NCI-H2081 treated with DMSO at 0.1 percent for 48 hours (cell line): ENCODE data around the gene FHAD1.

Experiments
- DNase-seq: peaks from one replicate; lab custom pipeline; 2025; lab: John Stamatoyannopoulos, UW

FHAD1 gene

DNA sequence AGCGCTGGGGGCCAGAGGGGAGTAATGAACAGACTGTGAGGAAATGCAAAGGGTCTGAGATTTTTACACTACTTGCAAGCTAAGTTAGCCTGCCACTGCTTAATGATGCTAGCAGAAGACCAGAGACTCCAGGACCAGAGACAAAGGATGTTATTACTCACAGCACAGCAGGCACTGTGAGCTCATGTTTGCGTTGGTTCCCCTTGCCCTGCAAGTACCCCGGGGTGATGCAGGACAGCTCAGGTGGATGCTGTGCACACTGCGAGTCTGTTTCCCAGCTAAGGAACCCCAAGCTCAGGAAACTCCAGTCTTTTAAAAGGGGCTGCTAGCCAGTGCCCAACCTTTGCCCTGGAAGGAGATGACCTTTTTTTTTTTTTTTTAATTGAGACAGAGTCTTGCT is 1.2 kb downstream of the FHAD1 start:
- DNase-seq = no peak

DNA sequence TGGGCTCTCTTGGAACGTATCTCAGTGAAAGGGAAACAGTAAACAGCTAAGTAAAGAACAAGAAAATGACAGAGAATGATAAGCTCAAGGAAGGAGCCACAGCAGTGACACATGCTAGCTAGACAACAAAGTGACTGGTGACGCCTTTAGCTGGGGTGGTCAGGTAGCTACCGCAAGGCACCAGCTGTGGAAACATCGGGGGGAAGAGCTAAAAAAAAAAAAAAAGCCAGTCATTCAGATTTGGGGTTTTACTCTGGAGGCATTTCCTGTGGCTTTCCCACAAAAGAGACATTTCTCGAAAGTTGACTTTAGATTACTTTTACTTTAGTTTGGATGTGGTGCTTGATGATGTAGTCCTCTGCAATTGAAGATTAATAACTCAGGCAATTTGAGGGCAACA is 2.1 kb downstream of the FHAD1 start:
- no peak for DNase-seq

DNA sequence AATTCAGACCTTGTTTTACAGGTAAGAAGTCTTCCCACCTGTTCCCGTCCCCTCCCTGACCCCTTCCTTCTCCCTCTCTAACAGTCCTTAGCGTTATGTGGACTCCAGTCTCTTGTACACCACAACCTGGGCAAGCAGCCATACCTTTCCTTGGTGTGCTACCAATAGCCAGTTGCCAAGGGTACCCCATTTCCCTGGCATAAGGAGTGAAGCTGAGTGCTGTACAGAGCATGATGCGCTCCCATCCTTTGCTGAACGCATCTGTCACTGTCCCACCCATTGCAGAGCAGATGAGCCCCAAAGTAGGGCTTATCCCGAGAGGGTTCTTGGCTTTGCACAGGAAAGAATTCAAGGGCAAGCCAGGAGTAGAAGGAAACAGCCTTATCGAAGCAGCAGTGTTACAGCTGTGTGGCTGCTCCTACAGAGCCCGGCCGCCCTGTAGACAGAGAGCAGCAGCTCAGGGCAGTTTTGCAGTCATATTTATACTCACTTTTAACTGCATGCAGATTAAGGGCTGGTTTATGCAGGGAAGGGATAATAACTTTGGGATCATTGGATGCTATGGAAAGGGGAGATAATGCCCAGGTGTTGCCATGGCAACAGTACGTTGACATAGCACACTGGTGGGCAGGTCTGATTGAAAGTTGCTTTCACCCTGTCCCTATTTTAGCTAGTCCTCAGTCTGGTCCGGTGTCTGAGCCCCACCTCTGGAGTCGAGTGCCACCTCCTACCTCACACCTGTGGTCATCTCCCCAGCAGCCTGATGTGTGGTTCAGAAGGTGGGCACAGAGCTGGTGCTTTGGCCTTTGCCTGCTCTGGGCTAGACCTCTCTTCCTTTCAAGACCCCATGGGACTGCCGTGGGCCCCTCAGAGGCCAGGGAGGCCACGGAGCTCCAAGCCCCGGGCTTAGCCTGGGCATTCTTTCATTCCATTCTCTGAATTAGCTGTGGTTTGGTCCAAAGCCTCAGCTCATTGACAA is 5.1 kb downstream of the FHAD1 start:
- no peak for DNase-seq

DNA sequence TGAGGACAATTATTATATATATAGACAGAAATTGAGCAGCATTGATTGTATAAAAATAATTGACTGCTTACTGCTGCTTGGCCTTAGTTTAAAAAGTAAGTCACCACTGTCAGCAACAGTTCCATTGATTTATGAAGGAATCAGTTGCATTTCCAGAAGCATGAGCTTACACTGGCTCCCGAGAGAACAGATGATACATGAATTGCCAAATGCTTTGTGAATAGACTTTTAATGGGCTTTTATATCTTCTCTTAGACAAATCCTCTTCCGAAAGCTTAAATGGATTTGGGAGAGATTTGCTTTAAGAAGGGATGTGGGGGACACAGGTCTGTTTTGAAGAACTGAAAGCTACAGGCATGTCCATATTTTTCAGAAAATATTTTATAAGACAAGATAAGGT is 7.5 kb downstream of the FHAD1 start:
- DNase-seq = no peak

DNA sequence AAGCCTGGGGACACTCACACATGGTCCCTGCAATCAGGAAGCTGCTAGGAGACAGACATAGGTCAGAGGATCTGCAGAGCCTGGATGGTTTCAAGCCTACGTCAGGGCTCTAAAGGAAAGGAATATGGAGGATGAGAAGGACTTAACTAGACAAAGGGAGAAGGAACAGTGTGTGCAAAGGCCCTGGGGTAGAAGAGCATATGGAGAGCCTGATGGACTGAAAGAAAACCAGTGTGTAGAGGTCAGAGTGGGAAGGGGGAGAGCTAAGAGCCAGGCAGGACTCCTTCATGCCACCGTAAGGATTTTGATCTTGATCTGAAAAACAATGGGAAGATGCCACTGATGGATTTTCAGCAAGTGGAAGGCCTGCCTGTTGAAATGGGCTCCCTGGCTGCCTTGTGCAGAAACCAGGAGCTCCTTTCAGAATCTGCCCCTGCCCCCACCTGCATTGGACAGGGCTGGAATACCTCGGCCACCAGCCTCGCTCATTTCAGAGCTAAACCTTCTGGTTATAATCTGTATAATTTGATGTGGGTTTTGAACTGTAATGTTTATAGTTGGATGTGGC is 8.6 kb downstream of the FHAD1 start:
- no peak for DNase-seq

DNA sequence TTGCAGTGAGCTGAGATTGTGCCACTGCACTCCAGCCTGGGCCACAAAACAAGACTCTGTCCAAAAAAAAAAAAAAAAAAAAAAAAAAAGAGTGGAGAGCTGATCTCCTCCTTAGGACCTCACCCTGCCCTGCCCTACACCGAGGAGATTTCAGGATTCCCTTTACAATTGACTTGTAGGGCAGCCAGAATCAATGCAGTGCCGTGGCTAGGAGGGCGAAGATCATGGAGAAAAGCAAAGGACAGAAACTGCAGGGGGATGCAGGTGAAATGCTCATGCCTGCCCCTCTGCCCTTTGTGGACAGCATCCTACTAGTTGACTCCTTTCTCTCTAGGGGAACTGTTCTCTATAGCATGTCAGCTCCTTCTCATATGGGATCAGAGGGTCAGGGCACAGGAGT is 9.6 kb downstream of the FHAD1 start:
- DNase-seq = no peak

DNA sequence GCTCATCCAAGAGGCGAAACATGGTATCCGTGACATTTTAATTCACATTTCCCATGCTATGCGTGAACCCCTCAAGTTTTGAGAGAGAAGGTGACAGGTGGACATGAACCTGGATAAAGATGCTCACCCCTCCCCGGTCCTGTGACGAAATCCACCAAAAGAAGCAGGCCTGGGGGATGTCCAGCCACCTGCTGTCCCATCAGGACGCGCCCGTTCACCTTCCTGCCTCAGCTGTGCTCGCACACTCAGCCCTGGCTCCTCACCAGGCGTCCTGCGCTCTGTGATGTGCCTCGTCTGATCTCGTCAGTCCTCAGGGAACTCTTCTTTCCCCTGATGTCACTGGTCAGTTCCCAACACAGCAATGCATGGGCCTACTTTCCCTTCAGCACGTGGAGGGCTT is 10.3 kb downstream of the FHAD1 start:
- no peak for DNase-seq

DNA sequence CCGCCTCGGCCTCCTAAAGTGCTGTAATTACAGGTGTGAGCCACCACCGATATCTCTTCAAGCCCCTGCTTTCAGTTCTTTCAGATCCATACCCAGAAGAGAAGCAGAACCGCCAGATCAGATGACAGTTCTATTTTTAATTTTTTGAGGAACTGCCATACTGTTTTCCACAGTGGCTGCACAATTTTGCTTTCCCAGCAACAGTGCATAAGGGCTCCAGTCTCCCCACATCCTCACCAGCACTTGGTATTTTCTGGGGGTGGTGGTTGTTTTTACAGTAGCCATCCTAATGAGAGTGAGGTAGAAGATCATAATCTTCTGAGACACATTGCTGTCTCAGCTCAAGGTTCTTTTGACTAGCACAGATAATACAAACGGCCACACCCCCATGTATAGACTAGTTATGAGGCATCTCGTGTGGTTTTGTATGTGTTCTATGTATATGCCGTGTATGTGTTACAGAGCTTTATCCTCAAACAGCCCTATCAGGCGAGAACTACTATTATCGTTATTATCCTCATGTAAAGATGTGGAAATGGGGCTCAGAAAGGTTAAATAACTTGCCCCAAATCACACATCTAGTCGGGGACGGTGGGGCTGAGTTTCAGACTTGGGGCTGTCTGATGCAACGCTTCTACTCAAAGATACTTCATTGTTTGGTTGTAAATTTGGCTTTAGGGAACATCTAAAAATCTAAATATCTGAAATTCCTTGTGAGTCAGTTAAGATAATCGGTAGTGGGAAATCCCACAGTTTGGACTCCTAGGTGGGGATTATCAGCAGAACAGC is 12.0 kb downstream of the FHAD1 start:
- DNase-seq = no peak

DNA sequence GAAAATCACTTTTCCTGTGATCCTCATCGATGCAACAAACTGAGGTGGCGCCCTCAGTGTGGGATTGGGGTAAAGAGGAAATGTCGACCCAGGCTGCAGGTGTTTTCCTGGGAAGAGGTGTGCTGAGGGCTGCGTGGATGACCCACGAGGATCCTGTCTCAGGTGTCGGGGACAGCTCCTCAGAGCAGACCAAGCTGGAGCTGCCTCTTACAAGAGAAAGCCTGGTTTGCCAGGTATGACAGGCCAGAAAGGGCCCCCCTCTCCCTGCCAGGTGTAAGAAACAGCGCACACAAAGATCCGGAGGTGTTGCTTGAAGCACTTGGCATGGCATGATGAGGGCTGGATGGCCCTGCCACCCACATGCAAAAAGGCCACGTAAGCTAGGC is 12.6 kb downstream of the FHAD1 start:
- no peak for DNase-seq

DNA sequence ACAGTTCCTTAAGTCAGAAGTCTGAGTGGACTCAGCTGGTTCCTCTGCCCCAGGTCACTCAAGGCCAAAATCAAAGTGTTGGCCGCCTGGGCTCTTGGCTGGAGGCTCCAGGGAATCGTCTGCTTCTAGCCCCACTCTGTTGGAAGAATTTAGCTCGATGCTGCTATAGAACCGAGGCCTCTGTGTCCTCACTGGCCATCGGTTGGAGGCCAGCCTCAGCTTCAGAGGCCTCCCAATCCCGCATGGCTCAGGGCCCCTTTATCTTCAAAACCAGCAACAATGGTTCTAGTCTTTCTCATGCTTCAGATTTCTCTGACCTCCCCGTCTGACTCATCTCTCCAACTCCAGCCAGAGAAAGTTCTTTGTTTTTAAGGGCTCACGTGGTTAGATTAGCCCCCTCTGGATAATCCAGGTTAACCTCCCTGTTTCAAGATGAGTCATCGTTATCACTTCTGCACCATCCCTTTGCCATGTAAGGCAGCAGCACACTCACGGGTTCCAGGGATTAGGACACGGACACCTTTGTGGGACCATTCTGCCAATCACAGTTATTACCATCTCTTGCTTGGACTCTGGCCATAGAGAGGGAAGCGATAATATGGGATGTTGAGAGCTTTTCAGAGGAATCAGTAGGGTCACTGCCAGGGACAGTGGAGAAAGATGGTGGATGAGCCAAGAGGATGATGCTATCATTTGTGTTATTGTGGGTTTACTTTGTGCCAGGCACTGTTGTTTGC is 13.6 kb downstream of the FHAD1 start:
- DNase-seq = no peak

DNA sequence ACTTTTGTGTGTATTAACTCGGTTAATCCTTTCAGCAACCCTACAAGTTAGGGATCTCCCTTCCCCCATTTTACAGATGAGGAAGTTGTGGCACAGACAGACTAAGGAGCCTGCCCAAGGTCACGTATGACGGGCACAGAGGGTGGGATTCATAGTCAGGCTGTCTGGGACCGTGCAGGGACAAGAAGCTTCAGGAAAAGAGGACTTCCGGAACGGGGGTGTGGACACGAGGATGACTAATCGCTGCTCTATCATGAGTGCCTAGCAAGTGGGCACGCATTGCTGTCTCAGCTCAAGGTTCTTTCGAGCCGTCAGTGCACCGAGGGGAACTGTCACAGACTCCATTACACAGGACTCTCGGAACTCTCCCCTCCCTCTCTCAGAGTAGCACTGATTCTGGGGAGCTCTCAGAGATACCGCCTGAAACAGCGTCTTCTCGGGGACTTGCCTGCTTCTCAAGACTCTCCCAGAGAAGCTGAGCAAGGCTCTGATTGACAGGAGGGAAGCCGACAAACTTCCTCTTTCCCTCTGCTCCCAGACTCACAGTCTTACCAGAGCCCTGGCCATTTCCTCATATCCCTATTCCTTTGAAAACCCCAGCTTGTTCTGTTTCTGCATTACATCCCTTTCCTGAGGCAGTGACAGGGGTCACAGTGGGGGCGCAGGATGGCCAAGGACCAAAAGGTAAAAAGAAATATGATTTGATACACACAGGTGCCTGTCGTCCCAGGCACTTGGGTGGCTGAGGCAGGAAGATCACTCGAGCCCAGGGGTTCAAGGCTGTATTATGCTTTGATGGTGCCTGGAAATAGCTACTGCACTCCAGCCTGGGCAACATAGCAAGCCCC is 14.4 kb downstream of the FHAD1 start:
- no peak for DNase-seq

DNA sequence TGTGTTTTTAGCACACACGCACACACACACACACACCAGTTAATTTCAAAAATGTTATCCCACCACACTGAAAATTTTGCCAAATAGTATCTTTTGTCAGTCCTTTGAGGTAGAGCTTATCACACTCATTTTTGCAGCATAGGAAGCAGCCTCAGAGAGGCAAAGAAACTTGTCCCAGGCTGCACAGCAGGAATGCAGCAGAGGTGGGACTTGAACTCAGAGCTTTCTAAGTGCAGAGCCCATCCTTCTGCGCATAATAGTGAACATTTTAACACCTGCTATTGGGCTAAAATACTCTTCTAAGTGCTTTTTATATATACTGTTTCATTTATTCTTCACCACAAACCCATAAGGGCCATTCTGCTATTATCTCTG is 15.0 kb downstream of the FHAD1 start:
- DNase-seq = no peak

DNA sequence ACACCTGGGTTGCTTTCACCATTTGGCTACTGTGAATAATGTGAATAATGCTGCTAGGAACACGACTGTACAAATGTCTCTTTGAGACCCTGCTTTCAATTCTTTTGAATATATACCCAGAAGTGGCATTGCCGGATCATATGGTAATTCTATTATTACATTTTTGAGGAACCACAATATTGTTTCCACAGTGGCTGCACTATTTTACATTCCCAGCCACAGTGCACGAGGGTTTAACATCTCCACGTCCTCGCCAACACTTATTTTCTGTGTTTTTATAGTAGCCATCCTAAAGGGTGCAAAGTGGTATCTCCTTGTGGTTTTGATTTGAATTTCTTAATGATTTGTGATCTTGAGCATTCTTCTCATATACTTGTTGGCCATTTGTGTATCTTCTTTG is 15.7 kb downstream of the FHAD1 start:
- no peak for DNase-seq

DNA sequence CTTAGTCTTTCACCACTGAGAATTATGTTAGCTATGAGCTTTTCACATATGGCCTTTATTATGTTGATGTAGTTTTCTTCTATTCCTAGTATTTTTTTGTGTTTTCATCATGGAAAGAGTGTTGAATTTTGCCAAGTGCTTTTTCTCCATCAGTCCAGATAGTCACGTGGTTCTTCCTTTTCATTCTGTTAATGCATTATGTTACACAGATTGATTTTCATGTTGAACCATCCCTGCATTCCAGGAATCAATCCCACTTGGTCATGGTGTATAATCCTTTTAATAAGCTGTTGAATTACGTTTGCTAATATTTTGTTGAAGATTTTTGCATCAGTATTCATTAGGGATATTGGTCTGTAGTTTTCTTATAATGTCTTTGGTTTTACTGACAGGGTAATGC is 17.7 kb downstream of the FHAD1 start:
- no peak for DNase-seq

DNA sequence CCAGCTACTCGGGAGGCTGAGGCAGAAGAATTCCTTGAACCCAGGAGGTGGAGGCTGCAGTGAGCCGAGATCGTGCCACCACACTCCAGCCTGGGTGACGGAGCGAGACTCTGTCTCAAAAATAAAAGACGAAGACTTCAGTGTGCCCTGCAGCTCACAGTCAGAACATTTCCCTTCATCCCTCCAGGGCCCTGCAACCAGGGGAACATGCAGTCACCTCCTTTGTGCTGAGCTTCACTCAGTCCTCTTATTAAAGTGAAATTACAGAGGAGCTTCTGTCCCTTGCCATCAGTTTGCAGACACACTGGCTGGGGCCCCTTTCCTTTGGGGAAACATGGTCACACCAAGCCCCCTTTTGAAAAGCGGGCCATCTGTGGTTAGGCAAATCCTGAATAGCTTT is 24.2 kb downstream of the FHAD1 start:
- no peak for DNase-seq

DNA sequence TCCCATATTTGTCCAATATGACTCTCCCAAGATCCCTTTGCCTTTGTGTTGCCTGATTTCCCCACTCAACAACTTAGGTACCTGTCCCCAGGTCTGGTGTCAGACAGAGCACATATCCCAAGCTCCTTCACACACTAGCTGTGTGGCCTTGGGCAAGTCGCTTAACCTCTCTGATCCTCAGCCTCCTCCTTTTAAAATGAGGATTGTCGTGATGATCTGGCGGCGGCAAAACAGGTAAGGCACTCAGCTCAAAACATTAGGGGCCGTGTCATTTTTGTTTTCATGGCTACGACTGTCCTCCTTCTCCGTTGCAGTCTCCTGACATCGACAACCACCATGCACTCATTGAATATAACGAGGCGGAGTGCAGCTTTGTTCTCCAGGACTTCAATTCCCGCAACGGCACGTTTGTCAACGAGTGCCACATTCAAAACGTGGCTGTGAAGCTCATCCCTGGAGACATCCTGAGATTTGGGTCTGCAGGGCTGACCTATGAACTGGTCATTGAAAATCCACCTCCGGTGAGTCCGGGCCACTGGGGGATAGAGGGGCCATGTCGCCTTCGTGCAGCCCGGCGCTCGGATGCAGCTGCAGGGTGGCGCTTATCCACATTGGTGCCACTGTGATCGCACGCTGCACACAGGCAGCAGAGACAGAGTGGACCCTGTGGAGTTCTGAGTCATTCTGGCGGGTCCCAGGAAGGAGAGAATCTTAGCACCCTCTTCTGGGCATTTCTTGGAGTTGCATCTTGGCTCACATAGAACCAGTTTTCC is 25.2 kb downstream of the FHAD1 start:
- no peak for DNase-seq

DNA sequence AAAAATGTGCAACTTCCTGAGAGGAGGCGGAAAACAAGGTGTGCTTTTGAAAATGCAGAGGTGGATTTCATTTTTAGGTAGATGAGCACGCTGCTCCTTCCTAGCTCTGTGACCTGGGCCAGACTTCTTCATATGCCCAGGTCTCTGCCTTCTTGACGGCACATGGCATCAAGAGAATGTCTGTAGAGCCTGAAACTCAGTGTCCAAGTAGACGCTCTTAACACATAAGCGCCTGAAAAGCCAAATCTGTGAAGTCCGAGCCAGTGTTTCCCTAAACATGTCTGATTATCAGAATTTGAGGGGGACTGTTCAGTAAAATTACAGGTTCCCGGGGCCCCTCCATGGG is 25.7 kb downstream of the FHAD1 start:
- DNase-seq = no peak

DNA sequence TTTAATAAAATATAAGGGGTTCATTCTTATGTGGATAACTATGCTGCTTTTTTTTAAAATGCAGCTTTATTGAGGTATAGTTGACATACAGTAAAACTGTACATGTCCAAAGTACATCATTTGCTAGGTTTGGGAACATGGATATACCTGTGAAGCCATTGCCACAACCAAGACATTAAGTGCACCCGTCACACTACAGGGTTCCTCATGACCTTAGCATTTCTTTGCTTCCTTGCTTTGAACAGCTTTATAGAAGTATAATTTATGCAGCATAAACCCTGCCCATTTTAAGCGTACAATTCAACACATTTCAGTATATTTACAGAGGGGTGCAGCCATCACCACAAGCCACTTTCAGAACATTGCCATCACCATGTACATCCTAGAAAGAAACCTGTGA is 26.3 kb downstream of the FHAD1 start:
- DNase-seq = no peak

DNA sequence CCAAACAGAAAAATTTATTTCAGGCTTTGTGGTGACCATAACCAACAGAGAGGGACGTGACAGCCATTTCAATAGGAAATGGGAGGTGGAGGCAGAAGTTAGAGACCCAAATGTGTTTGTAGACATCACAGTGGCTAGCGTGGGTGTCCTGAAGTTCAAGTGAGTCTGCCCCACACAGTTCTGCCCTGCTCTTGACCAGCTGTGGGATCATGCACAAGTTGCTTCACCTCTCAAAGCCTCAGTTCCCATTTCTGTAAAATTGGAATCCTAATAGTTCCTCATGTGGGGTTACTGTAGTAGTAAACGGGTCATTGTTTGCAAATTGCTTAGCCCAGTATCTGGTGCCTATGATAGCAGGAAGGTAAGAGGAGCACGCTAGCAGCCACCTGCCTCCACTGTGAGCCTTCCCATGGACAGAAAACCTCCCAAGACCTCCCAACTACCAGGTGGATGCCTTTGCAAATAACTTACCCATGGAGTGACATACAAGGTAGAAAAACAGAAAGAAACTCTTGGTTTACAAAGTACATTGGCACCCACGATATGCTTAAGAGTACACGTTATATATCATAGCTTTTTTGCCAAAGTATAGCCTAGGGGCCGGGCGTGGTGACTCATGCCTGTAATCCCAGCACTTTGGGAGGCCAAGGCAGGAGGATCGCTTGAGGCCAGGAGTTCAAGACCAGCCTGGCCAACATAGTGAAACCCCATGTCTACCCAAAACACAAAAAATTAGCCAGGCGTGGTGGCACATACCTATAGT is 29.1 kb downstream of the FHAD1 start:
- no peak for DNase-seq
